ENCODE data around the gene ABI3BP. TPM values are rescaled to one million over a fixed set of nuclear protein-coding genes. Genes with fewer than 3 reads are reported as not detected.
"Not testable (repeated sequence)": the region's sequence is repeated elsewhere in the genome, so short reads cannot be mapped to it uniquely, and the experiment has no call there.

The ABI3BP gene
- total RNA-seq, 1 experiment from 2014 or later: 0.63 TPM

GRCh38 chr3:100970477-100970990 is 22.7 kb downstream of the ABI3BP start:
- Histone ChIP-seq H3K27ac (no peak overlapping the region), H3K36me3 (no peaks in the 10 kb centered on the region), H3K4me1 (peaks cover 20% of the 10 kb centered on the region), H3K4me3 (no peak overlapping the region), H3K9me3 (replicated peaks) (no peaks in the 10 kb centered on the region), H3K27me3 (no peaks in the 10 kb centered on the region)
- no peak for DNase-seq

GRCh38 chr3:100968932-100969906 is 24.0 kb downstream of the ABI3BP start:
- H3K4me1 ChIP-seq: peaks cover 21% of the 10 kb centered on the region
- H3K27me3 ChIP-seq: no peaks in the 10 kb centered on the region
- no peak overlapping the region for H3K27ac ChIP-seq
- no peaks in the 10 kb centered on the region for H3K36me3 ChIP-seq
- H3K4me3 ChIP-seq: no peak overlapping the region
- DNase-seq: no peak
- H3K9me3 ChIP-seq (replicated peaks): no peaks in the 10 kb centered on the region

- DNase-seq: no peak
- Histone ChIP-seq H3K27me3 (no peaks in the 10 kb centered on the region), H3K4me1 (peaks cover 16% of the 10 kb centered on the region), H3K9me3 (replicated peaks) (0 out of 2 replicates have a peak, but pooled peaks cover 4% of the 10 kb centered on the region), H3K27ac (no peak overlapping the region), H3K36me3 (no peaks in the 10 kb centered on the region), H3K4me3 (no peak overlapping the region)
Observed at GRCh38 chr3:100966807-100967206, 26.4 kb downstream of the ABI3BP start.

- H3K4me3 ChIP-seq: no peak overlapping the region
- H3K27me3 ChIP-seq: no peaks in the 10 kb centered on the region
- H3K9me3 ChIP-seq (replicated peaks): 0 out of 2 replicates have a peak, but pooled peaks cover 4% of the 10 kb centered on the region
- DNase-seq: peak; percentile 26 to 49
- peak overlapping the region; percentile 33 for H3K27ac ChIP-seq
- H3K4me1 ChIP-seq: peaks cover 11% of the 10 kb centered on the region
- no peaks in the 10 kb centered on the region for H3K36me3 ChIP-seq
Observed at GRCh38 chr3:100966049-100966491, 27.2 kb downstream of the ABI3BP start.

GRCh38 chr3:100963041-100963440 is 30.2 kb downstream of the ABI3BP start:
- Histone ChIP-seq H3K4me3 (no peak overlapping the region), H3K36me3 (no peaks in the 10 kb centered on the region), H3K9me3 (replicated peaks) (peaks cover 11% of the 10 kb centered on the region), H3K4me1 (peaks cover 11% of the 10 kb centered on the region), H3K27ac (no peak overlapping the region), H3K27me3 (no peaks in the 10 kb centered on the region)
- DNase-seq: no peak

- no peak for DNase-seq
- H3K9me3 ChIP-seq (replicated peaks): peaks cover 10% of the 10 kb centered on the region
- no peaks in the 10 kb centered on the region for H3K27me3 ChIP-seq
- no peak overlapping the region for H3K4me3 ChIP-seq
- no peaks in the 10 kb centered on the region for H3K36me3 ChIP-seq
- H3K27ac ChIP-seq: no peak overlapping the region
- no peaks in the 10 kb centered on the region for H3K4me1 ChIP-seq
Observed at GRCh38 chr3:100957261-100957986, 35.8 kb downstream of the ABI3BP start.

GRCh38 chr3:100956276-100956675 is 36.9 kb downstream of the ABI3BP start:
- Histone ChIP-seq H3K4me3 (no peak overlapping the region), H3K36me3 (no peaks in the 10 kb centered on the region), H3K9me3 (replicated peaks) (peaks cover 7% of the 10 kb centered on the region), H3K27me3 (no peaks in the 10 kb centered on the region), H3K27ac (no peak overlapping the region), H3K4me1 (no peaks in the 10 kb centered on the region)
- DNase-seq: no peak

GRCh38 chr3:100954990-100955389 is 38.2 kb downstream of the ABI3BP start:
- H3K27ac ChIP-seq: no peak overlapping the region
- no peak for DNase-seq
- no peaks in the 10 kb centered on the region for H3K27me3 ChIP-seq
- H3K9me3 ChIP-seq (replicated peaks): peaks cover 6% of the 10 kb centered on the region
- H3K4me3 ChIP-seq: no peak overlapping the region
- H3K36me3 ChIP-seq: no peaks in the 10 kb centered on the region
- H3K4me1 ChIP-seq: no peaks in the 10 kb centered on the region

- Histone ChIP-seq H3K36me3 (no peaks in the 10 kb centered on the region), H3K4me3 (no peak overlapping the region), H3K27me3 (no peaks in the 10 kb centered on the region), H3K9me3 (replicated peaks) (no peaks in the 10 kb centered on the region; the same call in 1 of the 2 replicates), H3K27ac (no peak overlapping the region), H3K4me1 (no peaks in the 10 kb centered on the region)
- no peak for DNase-seq
Observed at GRCh38 chr3:100954199-100954935, 38.9 kb downstream of the ABI3BP start.

- no peak overlapping the region for H3K27ac ChIP-seq
- no peak for DNase-seq
- no peaks in the 10 kb centered on the region for H3K36me3 ChIP-seq
- no peaks in the 10 kb centered on the region for H3K4me1 ChIP-seq
- no peaks in the 10 kb centered on the region for H3K27me3 ChIP-seq
- no peaks in the 10 kb centered on the region for H3K9me3 ChIP-seq (replicated peaks)
- H3K4me3 ChIP-seq: no peak overlapping the region
Observed at GRCh38 chr3:100953103-100953502, 40.1 kb downstream of the ABI3BP start.

GRCh38 chr3:100947119-100947518 is 46.1 kb downstream of the ABI3BP start:
- H3K27ac ChIP-seq: no peak overlapping the region
- no peaks in the 10 kb centered on the region for H3K4me1 ChIP-seq
- H3K9me3 ChIP-seq (replicated peaks): no peaks in the 10 kb centered on the region
- no peaks in the 10 kb centered on the region for H3K36me3 ChIP-seq
- no peak overlapping the region for H3K4me3 ChIP-seq
- DNase-seq: no peak
- H3K27me3 ChIP-seq: no peaks in the 10 kb centered on the region

GRCh38 chr3:100946096-100946495 is 47.1 kb downstream of the ABI3BP start:
- not testable (repeated sequence) for DNase-seq; H3K27me3 ChIP-seq; H3K4me1 ChIP-seq; H3K4me3 ChIP-seq; H3K27ac ChIP-seq; H3K36me3 ChIP-seq; H3K9me3 ChIP-seq (replicated peaks)

- peak overlapping the region; percentile 6; the same call in 1 of the 2 replicates for H3K4me3 ChIP-seq
- DNase-seq: peak in 1 of 2 experiments; percentile 35
- H3K4me1 ChIP-seq: peaks cover 9% of the 10 kb centered on the region
- no peaks in the 10 kb centered on the region for H3K9me3 ChIP-seq (replicated peaks)
- no peak overlapping the region for H3K27ac ChIP-seq
- no peaks in the 10 kb centered on the region for H3K36me3 ChIP-seq
- no peaks in the 10 kb centered on the region for H3K27me3 ChIP-seq
Observed at GRCh38 chr3:100941451-100941850, 51.8 kb downstream of the ABI3BP start.

- DNase-seq: peak; percentile 12 to 30
- Histone ChIP-seq H3K36me3 (no peaks in the 10 kb centered on the region), H3K27ac (no peak overlapping the region), H3K4me3 (peak overlapping the region; percentile 6; the same call in 1 of the 2 replicates), H3K9me3 (replicated peaks) (no peaks in the 10 kb centered on the region), H3K4me1 (peaks cover 9% of the 10 kb centered on the region), H3K27me3 (no peaks in the 10 kb centered on the region)
Observed at GRCh38 chr3:100941041-100941440, 52.2 kb downstream of the ABI3BP start.

All from SJCRH30 (cell line).